HepG2 (cell line): ENCODE results near the gene COL4A3.

Experiments used
- EZH2 ChIP-seq: conservative IDR thresholded peaks from 2 replicates; pipeline ENCODE4 v1.6.1; 2012; ENCODE audit warnings: mild to moderate bottlenecking, low read depth, low read length, moderate library complexity
- FOXK2 ChIP-seq: fragments of 450-650 bp; IDR thresholded peaks from 2 replicates; pipeline ENCODE4 v1.6.1; 2016
- KDM5A ChIP-seq: fragments of 200-600 bp; sonication (generic); IDR thresholded peaks from 2 replicates; pipeline ENCODE4 v1.7.0; 2018; ENCODE audit warnings: antibody characterized with exemption, mild to moderate bottlenecking, low read length, borderline replicate concordance

GRCh38 chr2:227127201-227127600, 37.2 kb upstream of the COL4A3 start:
- TF ChIP-seq EZH2 (no peak), FOXK2 (no peak), KDM5A (no peak)
